Pancreas (tissue), 10 donors: Measurements from ENCODE around the gene TMEM87A. TPM values are rescaled to one million over a fixed set of nuclear protein-coding genes. Genes with fewer than 3 reads are reported as not detected.
A peak's percentile ranks its signal among the peaks of the same experiment; 100 is the strongest.

Experiments used
- ATAC-seq, 4 donors: fragments of 200-7000 bp; cut with Tn5 transposase; one replicate each; pipeline versions ENCODE4 v1.8.0 to v1.9.1; 2020; ENCODE audit warnings: mild to moderate bottlenecking in 4 of 4, moderate library complexity in 4 of 4
- DNase-seq, 6 donors: peaks; one replicate each; pipeline ENCODE4 v3.0.0-alpha.2; 2020
- FAIRE-seq: peaks from 2 replicates; lab custom pipeline; 2012; peaks lifted over from hg19 to GRCh38; lab: Jason Lieb, UNC
- H3K27ac ChIP-seq, 4 donors: fragments of 200-600 bp; sonication (generic); 1 replicate in 3 of 4; 2 replicates in 1 of 4; pipeline versions ENCODE4 v1.5.0 to v1.8.0; 2020
- H3K27me3 ChIP-seq, 4 donors: fragments of 200-600 bp; one replicate each; pipeline ENCODE4 v1.8.0; 2021
- H3K36me3 ChIP-seq, 3 donors: fragments of 200-600 bp; sonication (generic) in 1 of 3; one replicate each; pipeline versions ENCODE4 v1.5.0 to v1.8.0; 2020 to 2021
- H3K4me1 ChIP-seq, 3 donors: fragments of 200-600 bp; one replicate each; pipeline ENCODE4 v1.8.0; 2021
- H3K4me3 ChIP-seq, 4 donors: fragments of 200-600 bp; sonication (generic) in 2 of 4; one replicate each; pipeline versions ENCODE4 v1.5.0 to v1.8.0; 2020 to 2021
- H3K9me3 ChIP-seq, 4 donors: fragments of 200-600 bp; one replicate each; pipeline ENCODE4 v1.8.0; 2021
- whole genome bisulfite sequencing, 2 donors: extraction: QIAGEN DNeasy Blood & Tissue Kit; methylation state at CpG; one replicate each; pipeline ENCODE4 v1.1.7; 2013; 5-methylcytosine and 5-hydroxymethylcytosine counted together
- intact Hi-C, 3 donors: fragments of 100-400 bp; cut with DNase I; formaldehyde crosslinking; loops; one replicate each; pipeline versions ENCODE4 v1.11.1 to v1.14.2; 2022
- polyA plus RNA-seq, 2 donors: library from polyadenylated mRNA; stranded (reverse); fragments of 200-250 nt; gene quantifications; one replicate each; pipeline ENCODE4 v1.2.3, GENCODE V29; 2013
- total RNA-seq, 6 donors: library from RNA; stranded (reverse); fragmentation: NEBNext Ultra II Directional in 4 of 6; extraction: Animal tissue kit (Norgen Biotek cat#: 25700) in 4 of 6; gene quantifications; one replicate each; pipeline versions ENCODE4 v1.2.1 to v1.2.4, GENCODE V29; 2021 to 2023
- TF ChIP-seq, protein P1 (sequence below), 4 donors: fragments of 200-600 bp; sonication (generic) in 3 of 4; IDR thresholded peaks; one replicate each; pipeline versions ENCODE4 v1.5.0 to v1.8.0; 2021; ENCODE audit warnings: antibody characterized with exemption in 4 of 4
- donor health status: healthy with polysubstance abuse.
- donor health status: DM: no; HTN: no; CAD: no; lungs with moderate emphysema.
- donor health status: DM: no; HTN: no; CAD: no.
- donor health status: control.
- donor health status: control.
- donor health status: Bipolar disorder and iron deficiency.
- donor health status: DM: yes; HTN: yes; CAD: no.
- donor health status: DM: no; HTN: no; CAD: no.
- donor health status: DM: no; HTN: no; CAD: no.
- donor health status: DM: yes; HTN: yes; CAD: no.

Gene TMEM87A
- total and polyA plus RNA-seq, 8 donors = 12.2 to 32.1 (median 23.1) TPM

DNA sequence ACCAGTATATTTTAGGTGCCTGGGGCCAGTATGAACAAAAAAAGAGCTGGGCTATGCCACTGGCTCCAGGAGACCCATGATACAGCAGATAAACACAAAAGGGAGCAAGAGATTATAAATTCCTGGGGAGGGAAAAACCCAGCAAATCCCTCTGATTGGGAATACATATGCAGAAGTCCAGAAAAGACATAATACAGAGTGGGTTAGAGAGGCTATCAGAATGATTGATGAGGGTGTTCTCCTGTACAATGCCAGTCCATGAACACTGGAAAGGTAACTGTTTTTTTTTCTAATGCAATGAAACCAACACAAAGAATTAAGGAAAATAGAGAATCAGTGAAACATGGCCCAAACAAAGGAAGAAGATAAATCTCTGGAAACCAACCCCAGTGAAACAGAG lies 59.7 kb downstream of the TMEM87A start:
- FAIRE-seq (no peak), ATAC-seq (no peak), DNase-seq (no peak)
- no peaks in the 10 kb centered on the region for H3K9me3 ChIP-seq
- intact Hi-C loops = no loop called here
- H3K27ac ChIP-seq = no peak overlapping the region
- no peaks in the 10 kb centered on the region for H3K27me3 ChIP-seq
- TF ChIP-seq, protein P1, sequence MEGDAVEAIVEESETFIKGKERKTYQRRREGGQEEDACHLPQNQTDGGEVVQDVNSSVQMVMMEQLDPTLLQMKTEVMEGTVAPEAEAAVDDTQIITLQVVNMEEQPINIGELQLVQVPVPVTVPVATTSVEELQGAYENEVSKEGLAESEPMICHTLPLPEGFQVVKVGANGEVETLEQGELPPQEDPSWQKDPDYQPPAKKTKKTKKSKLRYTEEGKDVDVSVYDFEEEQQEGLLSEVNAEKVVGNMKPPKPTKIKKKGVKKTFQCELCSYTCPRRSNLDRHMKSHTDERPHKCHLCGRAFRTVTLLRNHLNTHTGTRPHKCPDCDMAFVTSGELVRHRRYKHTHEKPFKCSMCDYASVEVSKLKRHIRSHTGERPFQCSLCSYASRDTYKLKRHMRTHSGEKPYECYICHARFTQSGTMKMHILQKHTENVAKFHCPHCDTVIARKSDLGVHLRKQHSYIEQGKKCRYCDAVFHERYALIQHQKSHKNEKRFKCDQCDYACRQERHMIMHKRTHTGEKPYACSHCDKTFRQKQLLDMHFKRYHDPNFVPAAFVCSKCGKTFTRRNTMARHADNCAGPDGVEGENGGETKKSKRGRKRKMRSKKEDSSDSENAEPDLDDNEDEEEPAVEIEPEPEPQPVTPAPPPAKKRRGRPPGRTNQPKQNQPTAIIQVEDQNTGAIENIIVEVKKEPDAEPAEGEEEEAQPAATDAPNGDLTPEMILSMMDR (IDR thresholded peaks at IDR 0.05) = no peak
- no peak overlapping the region for H3K4me3 ChIP-seq
- peaks cover 0 to 35% (median 8%) of the 10 kb centered on the region in 3 donors for H3K36me3 ChIP-seq
- no peaks in the 10 kb centered on the region for H3K4me1 ChIP-seq

DNA sequence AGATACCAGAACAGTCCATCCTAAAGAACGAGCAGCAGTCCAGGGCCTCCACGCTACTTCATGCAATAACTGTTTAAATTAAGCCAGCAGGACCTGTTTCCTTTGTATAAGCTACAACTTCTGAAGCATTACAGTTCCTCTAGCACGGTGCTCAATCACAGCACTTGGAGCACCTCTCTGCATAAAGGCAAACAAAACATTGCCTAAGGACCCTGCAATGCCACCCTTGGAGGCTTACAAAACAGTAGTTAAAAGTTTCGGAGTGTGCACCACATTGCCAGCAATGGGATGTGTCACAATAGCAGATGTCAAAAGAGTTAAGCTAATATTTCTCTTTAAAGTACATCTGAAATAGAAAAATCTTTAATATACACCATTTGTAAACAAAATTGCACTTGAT lies 62.5 kb downstream of the TMEM87A start:
- intact Hi-C loops = no loop called here
- WGBS, 2 donors = 94 to 97% methylated on average over 4 of the region's 4 CpGs
- H3K27me3 ChIP-seq = no peaks in the 10 kb centered on the region
- ATAC-seq (no peak), FAIRE-seq (no peak), DNase-seq (no peak)
- peaks cover 0 to 9% (median 0%) of the 10 kb centered on the region in 3 donors for H3K36me3 ChIP-seq
- peaks cover 5 to 13% (median 8%) of the 10 kb centered on the region in 3 donors for H3K4me1 ChIP-seq
- TF ChIP-seq, protein P1 (IDR thresholded peaks at IDR 0.05) = no peak
- H3K9me3 ChIP-seq = no peaks in the 10 kb centered on the region
- H3K27ac ChIP-seq = no peak overlapping the region
- H3K4me3 ChIP-seq = no peak overlapping the region

DNA sequence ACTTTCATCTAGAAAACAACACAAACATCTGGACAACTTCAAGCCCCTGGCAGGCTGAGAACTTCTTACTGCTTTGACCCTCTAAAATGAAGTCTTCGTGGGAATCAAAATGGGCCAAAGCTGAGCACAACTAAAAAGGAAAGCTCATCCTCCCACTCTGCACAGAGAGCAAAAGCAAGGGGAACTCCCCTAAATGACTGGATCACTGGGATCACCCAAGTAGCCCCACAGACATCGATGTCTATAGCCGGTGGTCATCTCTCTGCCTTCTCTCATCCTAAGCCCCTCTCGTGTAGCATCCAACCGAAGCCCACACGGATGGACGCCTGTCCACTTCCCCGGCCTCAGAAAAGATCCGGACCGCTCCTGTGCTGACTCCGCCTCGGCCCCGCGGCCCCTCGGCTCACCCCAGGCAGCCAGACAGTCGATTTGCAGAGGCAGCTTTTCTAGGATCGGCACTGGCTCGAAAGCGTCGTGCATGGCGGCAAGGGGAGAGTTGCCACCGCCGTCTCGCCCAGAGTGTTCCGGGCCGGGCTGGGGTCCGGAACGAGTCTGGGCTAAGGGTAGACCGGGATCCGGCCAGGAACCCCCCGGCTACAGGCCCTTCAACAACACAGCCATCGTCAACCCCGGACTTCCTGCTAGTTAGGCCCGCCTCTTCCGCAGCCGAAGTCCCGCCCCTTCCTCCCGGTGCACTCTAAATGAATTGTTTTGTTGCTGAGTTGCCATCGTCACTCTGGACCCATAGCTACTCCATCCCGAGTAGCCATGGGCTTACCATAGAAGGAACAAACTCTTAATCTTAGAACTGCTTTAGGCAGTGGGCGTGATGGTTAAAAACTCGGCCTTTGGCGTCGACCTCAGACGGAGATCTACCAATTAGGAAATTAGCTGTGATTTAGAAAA lies 65.3 kb downstream of the TMEM87A start, which contains the start of gene VPS39:
Gene VPS39 (minus strand): TSS at position 631 of the 906 bp plus-strand sequence. CDS start 151 bp downstream, at position 480.
- FAIRE-seq = no peak
- intact Hi-C loops = no loop called here
- 1 to 2% methylated on average over 45 of the region's 45 CpGs for WGBS, 2 donors

DNA sequence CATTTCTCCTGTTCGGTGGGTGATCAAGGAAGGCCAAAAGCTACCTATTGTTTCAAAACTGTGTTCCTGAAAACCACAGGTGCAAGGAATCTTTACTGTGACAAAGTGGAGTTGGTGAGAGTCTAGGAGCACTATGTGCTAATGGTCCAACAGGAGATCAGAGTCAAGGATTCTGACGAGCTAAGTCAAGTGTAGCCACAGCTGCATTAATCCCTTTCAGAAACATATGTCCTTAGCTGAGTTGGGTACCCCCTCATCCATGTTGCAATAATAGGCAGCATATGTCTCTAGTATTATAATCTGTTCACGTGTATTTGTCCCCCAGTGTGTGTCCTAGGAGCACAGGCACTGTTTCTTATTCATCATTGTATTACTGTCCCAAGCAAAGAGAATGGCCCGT lies 66.8 kb downstream of the TMEM87A start:
- no peaks in the 10 kb centered on the region for H3K9me3 ChIP-seq
- H3K27me3 ChIP-seq = no peaks in the 10 kb centered on the region
- TF ChIP-seq, protein P1 (IDR thresholded peaks at IDR 0.05) = no peak
- ATAC-seq (no peak), DNase-seq (no peak), FAIRE-seq (no peak)
- intact Hi-C loops = no loop called here
- peaks cover 0 to 6% (median 0%) of the 10 kb centered on the region in 3 donors for H3K36me3 ChIP-seq
- WGBS, 2 donors = 62 to 67% methylated on average over 4 of the region's 4 CpGs
- peak overlapping the region in 1 of 4 donors; percentile 94 for H3K4me3 ChIP-seq
- H3K4me1 ChIP-seq = peaks cover 8 to 13% (median 9%) of the 10 kb centered on the region in 3 donors
- H3K27ac ChIP-seq = no peak overlapping the region

More for the DNA sequence above, 65.3 kb downstream of the TMEM87A start, which contains the start of gene VPS39:
- peak; percentile 73 to 91 (median 80) for DNase-seq
- peak within 1 kb of the TSS; percentile 44 to 62 (median 53) for H3K27ac ChIP-seq
- H3K27me3 ChIP-seq = no peaks in the 10 kb centered on the region
- H3K4me3 ChIP-seq = peak within 1 kb of the TSS; percentile 80 to 95 (median 90)
- peaks cover 0 to 6% (median 0%) of the 10 kb centered on the region in 3 donors for H3K36me3 ChIP-seq
- peak; percentile 98 to 99 (median 99) for ATAC-seq
- TF ChIP-seq, protein P1 (IDR thresholded peaks at IDR 0.05) = no peak
- H3K4me1 ChIP-seq = peaks cover 5 to 13% (median 8%) of the 10 kb centered on the region in 3 donors
- H3K9me3 ChIP-seq = no peaks in the 10 kb centered on the region
